HG02938 (cell line): ENCODE data around the gene SERPINH1.

Experiments
- ATAC-seq: cut with Tn5 transposase; IDR thresholded peaks from one replicate; pipeline ENCODE4 v1.9.1; 2021; ENCODE audit warnings: mild to moderate bottlenecking, moderate library complexity; ENCODE audit not compliant: unreplicated experiment

Gene SERPINH1

DNA sequence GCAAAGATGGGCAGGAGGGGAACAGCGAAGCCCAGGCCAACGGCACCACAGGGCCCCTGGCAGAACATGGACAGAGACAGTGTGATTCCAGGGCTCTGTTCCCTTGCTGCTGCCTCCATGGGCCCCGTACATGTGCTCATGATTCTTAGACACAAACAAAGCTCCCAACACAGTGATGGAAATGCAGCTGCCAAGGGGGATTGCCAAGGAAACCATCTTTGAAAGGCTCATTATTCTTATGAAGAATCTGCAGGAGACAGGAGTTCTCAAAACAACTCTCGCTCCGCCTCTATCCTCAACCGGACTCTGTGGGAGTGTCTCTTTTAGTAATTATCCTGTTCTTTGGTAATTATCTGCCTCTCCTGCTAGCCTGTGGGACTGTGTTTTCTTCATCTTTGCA, 32.2 kb downstream of the SERPINH1 start:
- no peak for ATAC-seq

DNA sequence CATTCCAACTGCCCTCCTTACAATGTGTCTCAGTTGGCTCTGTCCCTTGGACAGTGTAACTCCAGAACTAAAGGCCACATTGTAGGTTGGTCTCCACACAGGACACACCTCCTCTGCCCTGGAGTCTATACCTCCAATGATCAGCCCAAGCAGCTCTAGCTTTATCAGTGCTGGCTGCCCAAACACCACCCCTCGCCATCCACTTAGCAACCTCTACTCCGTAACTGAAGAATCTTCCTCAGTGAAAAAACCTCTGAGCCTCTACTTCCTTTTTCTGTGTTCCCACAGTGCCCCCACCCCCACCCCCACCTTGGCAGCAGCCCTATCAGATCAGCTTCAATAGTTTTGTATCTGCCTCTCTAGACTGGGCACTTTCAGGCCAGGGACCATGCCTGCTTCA, 33.4 kb downstream of the SERPINH1 start:
- no peak for ATAC-seq

DNA sequence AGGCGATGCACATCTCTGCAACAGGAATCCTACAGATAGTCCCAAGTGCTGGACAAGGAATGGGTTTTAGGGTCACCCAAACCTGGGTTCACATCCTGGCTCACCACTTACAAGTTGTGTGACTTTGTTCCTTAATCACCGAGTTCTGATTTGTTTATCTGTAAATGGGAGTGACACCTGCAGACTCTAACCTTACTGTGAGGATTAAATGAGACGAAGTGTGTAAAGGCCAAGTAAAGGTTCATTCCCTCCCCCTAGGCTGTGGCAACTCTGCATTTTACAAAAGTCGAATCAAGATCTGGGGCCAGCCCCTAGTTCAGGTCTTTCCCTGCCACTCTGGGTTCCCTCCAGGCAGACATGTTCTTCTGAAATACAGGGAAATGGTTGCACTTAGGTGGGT, 34.9 kb downstream of the SERPINH1 start:
- no peak for ATAC-seq

DNA sequence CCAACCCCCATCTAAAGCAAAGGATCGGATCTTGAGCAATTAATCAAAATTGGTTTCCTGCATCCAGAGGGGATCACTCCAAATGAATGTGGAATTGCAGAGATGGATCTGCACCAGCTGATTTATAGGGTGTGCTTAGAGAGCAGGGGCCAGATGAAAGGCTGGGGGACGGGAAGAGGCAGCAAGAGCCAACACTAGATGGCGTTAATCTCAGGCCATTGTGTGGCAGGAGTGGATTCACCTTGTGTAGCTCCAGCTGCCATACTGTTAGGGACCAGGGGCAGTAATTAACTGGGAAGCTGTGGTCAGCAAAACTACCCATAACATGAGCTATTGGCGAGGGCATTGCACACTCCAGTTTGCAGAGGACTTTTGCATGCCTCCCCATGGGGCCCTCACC, 35.6 kb downstream of the SERPINH1 start:
- no peak for ATAC-seq

DNA sequence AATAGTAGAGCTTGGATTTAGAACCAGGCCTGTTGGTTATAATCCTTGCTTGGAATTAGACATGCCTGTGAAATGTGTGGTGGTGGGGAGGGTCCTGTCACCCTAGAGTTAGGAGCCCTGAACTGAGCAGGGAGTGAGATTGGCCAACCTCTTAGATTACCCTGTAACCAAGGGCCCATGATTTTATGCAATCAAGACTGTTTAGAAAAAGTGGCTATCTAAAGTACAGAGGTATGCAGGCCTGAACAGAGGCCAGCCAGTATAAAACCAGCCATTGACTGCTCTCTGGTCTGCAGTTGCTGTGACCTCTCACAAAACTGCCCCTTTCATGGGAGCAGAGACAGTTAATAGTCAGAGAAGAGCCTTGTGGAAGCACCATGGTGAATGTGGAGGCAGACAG, 36.2 kb downstream of the SERPINH1 start:
- no peak for ATAC-seq

DNA sequence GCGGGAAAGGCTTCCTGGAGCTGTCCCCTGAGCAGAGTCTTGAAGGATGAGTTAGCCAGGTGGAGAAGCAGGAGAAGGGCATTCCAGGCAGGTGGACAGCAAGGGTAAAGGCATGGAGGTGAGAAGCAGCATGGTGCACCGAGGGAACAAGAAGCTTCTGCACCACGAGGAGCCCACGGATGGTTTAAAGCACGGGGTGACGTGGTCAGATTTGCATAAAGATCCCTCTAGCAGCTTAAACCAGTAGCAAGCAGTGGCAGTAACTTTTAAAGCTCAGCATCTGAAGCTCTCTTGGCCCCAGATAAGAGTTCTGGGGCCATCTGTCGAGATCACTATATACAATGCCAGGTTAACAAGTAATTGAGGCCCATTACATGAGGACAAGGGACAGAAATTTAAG, 36.8 kb downstream of the SERPINH1 start:
- ATAC-seq: no peak

DNA sequence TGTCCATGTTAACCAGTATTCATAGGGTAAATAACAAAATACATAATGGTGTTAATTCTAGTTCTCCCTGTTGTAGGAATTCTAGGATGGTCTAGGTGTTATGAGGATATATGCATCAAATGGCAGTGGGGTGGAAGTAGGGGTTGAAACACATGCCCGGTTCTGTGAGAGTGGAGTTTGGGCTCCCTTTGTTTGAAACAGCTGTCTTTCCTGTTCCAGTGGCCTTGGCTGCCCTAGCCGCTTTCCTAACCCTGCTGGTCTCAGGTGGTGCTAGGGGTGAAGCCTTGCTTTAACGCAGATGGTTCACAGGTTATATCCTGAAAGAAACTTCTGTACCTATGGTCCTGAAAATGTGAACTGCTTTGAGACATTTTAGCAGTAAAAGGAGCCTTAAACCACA, 38.3 kb downstream of the SERPINH1 start:
- ATAC-seq: no peak

DNA sequence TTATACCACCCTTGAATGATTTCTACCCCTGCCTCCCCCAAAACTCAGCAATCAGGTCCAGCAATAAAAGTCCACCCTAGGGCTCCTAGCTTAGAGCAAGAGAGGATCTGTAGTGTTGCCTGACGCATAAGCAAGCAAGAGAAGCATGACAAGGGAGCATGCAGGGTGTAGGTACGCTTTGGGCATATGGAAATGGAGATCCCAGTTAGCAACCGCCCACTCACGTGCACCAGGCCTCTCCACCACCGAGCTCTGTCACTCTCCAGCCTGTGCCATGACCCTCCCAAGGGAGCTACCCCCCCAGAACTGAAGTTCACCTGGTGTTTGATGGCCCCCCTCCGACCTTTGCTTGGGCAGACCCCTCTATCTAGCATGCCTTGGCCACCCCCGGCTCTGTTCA, 39.4 kb downstream of the SERPINH1 start:
- no peak for ATAC-seq

DNA sequence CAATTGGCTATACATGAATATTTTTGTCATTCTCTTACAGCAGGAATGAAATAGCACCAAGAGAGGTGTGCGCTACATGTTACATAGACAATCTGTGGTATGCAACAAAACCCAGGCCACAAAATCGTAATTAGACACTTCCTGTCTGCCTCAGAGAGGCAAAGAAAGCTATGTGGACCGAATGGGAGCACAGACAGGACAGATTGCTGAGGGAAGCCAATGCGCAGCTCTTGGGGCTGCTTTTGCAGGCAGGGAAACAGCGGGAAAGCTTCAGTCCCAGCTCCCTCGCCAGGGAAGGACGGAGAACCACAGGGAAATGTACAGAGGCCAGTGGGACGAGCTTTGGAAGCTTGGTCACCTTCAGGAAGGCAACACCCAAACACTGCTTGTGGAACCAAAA, 40.9 kb downstream of the SERPINH1 start:
- no peak for ATAC-seq

DNA sequence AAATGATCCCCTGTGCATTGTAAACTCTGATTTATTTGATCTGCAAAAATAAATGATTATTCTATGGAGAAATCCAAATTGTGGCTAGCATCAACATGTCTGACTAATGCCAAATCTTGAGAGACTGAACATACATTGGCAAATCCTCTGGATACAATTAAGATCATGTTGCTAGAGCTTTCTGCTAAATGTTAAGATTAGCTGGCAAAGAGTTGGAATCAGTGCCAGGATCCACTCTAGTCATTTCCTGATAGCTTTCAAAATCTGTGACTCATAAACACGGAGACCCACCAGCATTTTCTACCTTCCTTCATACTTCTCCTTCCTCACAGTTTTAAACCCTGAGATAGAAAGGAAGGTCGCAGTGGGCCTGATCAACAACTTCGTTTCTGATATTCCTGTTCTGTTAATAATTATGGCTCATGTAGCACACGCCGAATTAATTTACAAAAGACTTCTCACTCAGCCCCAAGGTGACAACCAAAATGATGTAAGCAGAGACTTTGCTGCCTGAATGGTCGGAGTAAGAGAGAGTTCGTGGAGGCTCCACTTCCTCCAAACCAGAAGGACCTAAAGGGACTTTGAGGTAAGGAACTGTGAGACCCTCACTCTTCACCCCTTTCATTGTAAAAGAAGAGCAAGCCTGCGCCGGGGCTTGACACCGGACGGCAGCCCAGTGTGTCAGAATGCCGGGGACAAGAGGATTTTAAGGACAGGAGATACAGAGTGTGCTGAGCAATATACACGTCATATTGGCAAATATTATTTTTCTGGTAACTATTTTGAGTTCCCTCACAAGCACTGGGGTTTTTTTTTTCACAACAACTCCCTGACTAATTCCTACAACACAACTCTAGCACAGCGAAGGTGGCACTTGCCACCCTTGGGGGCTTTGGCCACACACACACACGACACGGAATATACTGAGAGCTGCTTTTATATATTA, 42.0 kb downstream of the SERPINH1 start:
- ATAC-seq: no peak

DNA sequence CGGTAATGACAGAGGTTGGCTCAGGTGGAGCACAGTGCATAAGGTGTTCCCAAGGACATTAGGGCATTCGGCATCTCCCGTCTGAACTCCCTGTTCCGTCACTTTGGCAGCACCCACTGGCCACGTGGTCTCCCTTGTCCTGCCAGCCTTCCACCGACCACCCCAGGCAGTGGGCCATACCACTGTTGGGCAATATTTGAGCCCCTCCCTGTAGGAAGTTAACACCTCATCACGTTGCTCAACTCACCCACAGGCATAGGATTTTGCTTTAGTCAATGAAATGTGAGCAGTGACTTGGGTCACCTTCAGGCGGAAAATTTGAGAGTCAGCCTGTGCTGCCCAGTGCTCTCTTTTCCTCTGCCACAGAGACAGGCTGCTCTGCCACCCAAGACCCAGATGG, 44.0 kb downstream of the SERPINH1 start:
- no peak for ATAC-seq

DNA sequence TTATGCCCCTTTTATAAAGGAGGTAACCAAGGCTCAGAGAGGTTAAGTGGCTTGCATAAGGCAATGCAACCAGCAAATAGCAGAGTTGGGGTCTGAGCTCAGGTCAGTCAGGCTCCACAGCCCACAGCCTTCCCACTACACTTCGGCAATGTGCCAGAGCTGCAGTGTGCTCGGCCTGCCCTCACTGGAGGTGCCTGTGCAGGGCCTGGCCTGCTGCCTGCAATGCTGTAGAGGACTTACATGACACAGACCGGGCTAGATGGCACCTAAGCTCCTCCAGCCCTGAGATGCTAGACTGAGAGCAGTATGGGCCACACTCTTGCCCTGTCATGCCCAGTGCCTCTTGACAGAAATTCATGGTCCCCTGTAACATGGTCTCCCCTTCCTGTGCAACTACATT, 49.8 kb downstream of the SERPINH1 start:
- ATAC-seq: no peak

DNA sequence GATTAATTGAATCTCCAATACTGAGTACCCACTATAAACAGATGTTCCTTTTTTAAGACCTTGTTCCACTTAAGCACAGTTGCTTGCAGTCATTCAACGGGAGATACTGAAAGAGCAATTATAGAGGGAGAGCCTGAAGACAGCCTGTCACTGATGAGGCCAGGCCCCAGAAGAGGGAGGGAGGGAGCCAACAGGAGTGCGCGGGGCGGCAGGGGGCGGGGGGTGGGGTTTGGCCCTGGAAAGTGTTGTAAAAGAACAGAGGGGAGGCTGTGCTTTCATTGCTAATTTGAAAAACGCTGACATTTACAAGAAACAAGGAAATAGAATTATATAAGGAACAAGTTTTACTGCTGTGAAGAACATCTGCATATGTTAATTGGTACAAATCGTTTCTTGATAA, 53.7 kb downstream of the SERPINH1 start:
- ATAC-seq: no peak

DNA sequence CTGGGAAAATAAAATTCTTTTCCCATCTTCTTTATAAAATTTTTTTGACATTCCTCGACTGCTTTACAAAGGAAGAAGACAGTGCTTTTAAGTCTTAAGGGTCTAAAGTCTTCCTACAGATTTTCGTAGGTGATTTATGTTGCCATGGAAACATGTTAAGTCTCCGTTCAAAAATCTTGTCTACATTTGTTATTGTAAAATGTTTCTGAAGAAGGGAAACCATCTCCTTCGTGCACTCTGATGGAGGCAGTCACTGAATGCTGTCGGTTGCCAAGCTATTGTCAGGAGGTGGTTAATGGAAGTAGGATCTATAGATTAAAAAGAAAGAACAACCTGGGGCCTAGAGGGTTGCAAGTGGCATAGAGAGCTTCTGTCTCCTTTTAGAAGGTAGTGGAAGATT, 54.2 kb downstream of the SERPINH1 start:
- no peak for ATAC-seq
